PC-3 (cell line): Measurements from ENCODE around the gene CHST11. TPM values are rescaled to one million over a fixed set of nuclear protein-coding genes. Genes with fewer than 3 reads are reported as not detected.

Experiments used
- ATAC-seq: fragments of 200-7000 bp; cut with Tn5 transposase; 2 replicates; pipeline ENCODE4 v1.9.1; 2020; ENCODE audit warnings: mild to moderate bottlenecking, moderate library complexity
- BruUV-seq: library from RNA; stranded (reverse); fragments of 400-500 nt; replicated peaks from 2 replicates; lab custom pipeline; 2021; lab: Mats Ljungman, UMichigan
- CTCF ChIA-PET: fragments of 300-600 bp; sonication (Branson Sonifier 250); formaldehyde crosslinking; loops from one replicate; lab custom pipeline; 2022; ENCODE audit warnings: antibody characterized with exemption; lab: Charles Lee
- POLR2A ChIA-PET: fragments of 300-600 bp; sonication (Branson Sonifier 250); formaldehyde crosslinking; loops from one replicate; lab custom pipeline; 2022; ENCODE audit warnings: antibody characterized with exemption; ENCODE audit not compliant: unreplicated experiment; lab: Charles Lee
- DNase-seq: peaks from one replicate; pipeline ENCODE4 v3.0.0-alpha.2; 2015
- H2AFZ ChIP-seq: fragments of 300-600 bp; sonication (generic); 2 replicates; pipeline ENCODE4 v1.6.0; 2016; ENCODE audit warnings: antibody characterized with exemption, low read length
- H3F3A ChIP-seq: fragments of 300-600 bp; sonication (generic); one replicate; pipeline ENCODE4 v1.6.0; 2017; ENCODE audit warnings: antibody characterized with exemption, low read length, control low read depth, mild to moderate bottlenecking; ENCODE audit not compliant: unreplicated experiment
- H3K27ac ChIP-seq: fragments of 300-600 bp; sonication (generic); 2 replicates; pipeline ENCODE4 v1.5.1; 2016; ENCODE audit warnings: mild to moderate bottlenecking, low read length
- H3K27me3 ChIP-seq: fragments of 300-600 bp; sonication (generic); 2 replicates; pipeline ENCODE4 v1.6.1; 2016; ENCODE audit warnings: low read length, mixed read lengths
- H3K36me3 ChIP-seq: fragments of 300-600 bp; sonication (generic); 2 replicates; pipeline ENCODE4 v1.6.1; 2016; ENCODE audit warnings: low read depth, mixed run types, low read length, mixed read lengths
- H3K4me1 ChIP-seq: fragments of 300-600 bp; sonication (generic); 2 replicates; pipeline ENCODE4 v1.5.1; 2016; ENCODE audit warnings: low read length; ENCODE audit not compliant: insufficient read depth
- H3K4me2 ChIP-seq: fragments of 300-600 bp; sonication (generic); 2 replicates; pipeline ENCODE4 v1.6.0; 2016; ENCODE audit warnings: low read length
- H3K4me3 ChIP-seq: fragments of 300-600 bp; sonication (generic); 2 replicates; pipeline ENCODE4 v1.5.1; 2016; ENCODE audit warnings: mild to moderate bottlenecking, low read length, mixed read lengths
- H3K79me2 ChIP-seq: fragments of 300-600 bp; sonication (generic); 2 replicates; pipeline ENCODE4 v1.6.1; 2017; ENCODE audit warnings: low read length, mixed read lengths
- H3K9ac ChIP-seq: fragments of 300-600 bp; sonication (generic); 2 replicates; pipeline ENCODE4 v1.6.0; 2016; ENCODE audit warnings: mild to moderate bottlenecking, low read length
- H3K9me2 ChIP-seq: fragments of 300-600 bp; sonication (generic); replicated peaks from 2 replicates; pipeline ENCODE4 v1.6.1; 2016; ENCODE audit warnings: mixed run types, low read length, mixed read lengths
- H3K9me3 ChIP-seq: fragments of 300-600 bp; sonication (generic); 2 replicates; pipeline ENCODE4 v1.6.1; 2016; ENCODE audit warnings: low read length, mixed read lengths
- H4K20me1 ChIP-seq: fragments of 300-600 bp; sonication (generic); 2 replicates; pipeline ENCODE4 v1.6.1; 2016; ENCODE audit warnings: low read length, mixed read lengths
- CTCF ChIP-seq: fragments of 300-600 bp; sonication (generic); conservative IDR thresholded peaks from 2 replicates; pipeline ENCODE4 v1.5.1; 2017; ENCODE audit warnings: antibody characterized with exemption, low read depth, mild to moderate bottlenecking, low read length
- EZH2 ChIP-seq: fragments of 300-600 bp; sonication (generic); IDR thresholded peaks from one replicate; pipeline ENCODE4 v1.6.1; 2017; ENCODE audit warnings: antibody characterized with exemption, mild to moderate bottlenecking, low read length; ENCODE audit not compliant: unreplicated experiment
- EZH2phosphoT487 ChIP-seq: fragments of 300-600 bp; sonication (generic); IDR thresholded peaks from 2 replicates; pipeline ENCODE4 v1.6.1; 2018; ENCODE audit warnings: mild to moderate bottlenecking, antibody characterized with exemption, low read length, borderline replicate concordance
- intact Hi-C: fragments of 100-400 bp; cut with micrococcal nuclease; formaldehyde crosslinking; loops from 2 replicates; pipeline ENCODE4 v1.9.0; 2023
- total RNA-seq: library from RNA; depleted of rRNA; stranded (reverse); fragments of >200 nt; gene quantifications from 2 replicates; pipeline ENCODE4 v1.2.3, GENCODE V29; 2014

CHST11 gene
- total RNA-seq, 1 experiment from 2014 or later: 53.5 TPM

- ChIA-PET CTCF (no interaction called here), POLR2A (no interaction called here)
- TF ChIP-seq CTCF (no peak), EZH2phosphoT487 (no peak), EZH2 (no peak)
- ATAC-seq (no peak), DNase-seq (no peak)
- H3F3A ChIP-seq: no peaks in the 10 kb centered on the region
- H3K4me1 ChIP-seq: no peaks in the 10 kb centered on the region
- no peak overlapping the region for H3K27ac ChIP-seq
- no peaks in the 10 kb centered on the region for H3K79me2 ChIP-seq
- no peak overlapping the region for H3K4me2 ChIP-seq
- no peak overlapping the region for H3K9ac ChIP-seq
- H3K4me3 ChIP-seq: no peak overlapping the region
- BruUV-seq: no TSS peak
- H3K27me3 ChIP-seq: no peaks in the 10 kb centered on the region
- intact Hi-C loops: no loop called here
- H2AFZ ChIP-seq: no peak overlapping the region
- H4K20me1 ChIP-seq: no peaks in the 10 kb centered on the region
- H3K9me2 ChIP-seq: no peaks in the 10 kb centered on the region
- H3K9me3 ChIP-seq: no peaks in the 10 kb centered on the region
- H3K36me3 ChIP-seq: no peaks in the 10 kb centered on the region
These were observed 273.1 kb downstream of the CHST11 start for GRCh38 chr12:104729610-104730446.

DNA sequence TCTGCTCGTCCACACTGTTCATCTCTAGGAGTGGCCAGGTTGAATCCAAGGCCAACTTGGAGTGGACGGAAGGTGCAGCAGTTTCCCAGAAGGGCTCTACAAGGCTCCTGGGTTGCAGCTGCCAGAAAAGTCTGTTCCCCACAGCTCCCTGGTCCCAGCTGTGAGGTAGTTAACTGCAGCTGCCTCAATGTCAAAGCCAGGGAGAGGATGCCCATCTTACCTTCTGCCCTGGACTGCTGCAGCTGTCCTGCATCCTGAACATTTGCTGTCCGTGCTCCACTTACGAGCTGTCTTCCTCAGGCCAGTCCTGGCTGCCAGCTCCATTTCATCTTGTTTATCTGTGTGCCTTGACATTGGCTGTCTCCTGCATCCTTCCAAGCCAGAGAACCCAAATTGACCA is 274.0 kb downstream of the CHST11 start:
- DNase-seq: no peak
- no peaks in the 10 kb centered on the region for H3K9me2 ChIP-seq
- no peaks in the 10 kb centered on the region for H3K4me1 ChIP-seq
- no peak overlapping the region for H2AFZ ChIP-seq
- no peak overlapping the region for H3K4me3 ChIP-seq
- intact Hi-C loops: no loop called here
- no peaks in the 10 kb centered on the region for H3K79me2 ChIP-seq
- ChIA-PET CTCF (no interaction called here), POLR2A (no interaction called here)
- H3K36me3 ChIP-seq: no peaks in the 10 kb centered on the region
- H3K4me2 ChIP-seq: no peak overlapping the region
- H3F3A ChIP-seq: no peaks in the 10 kb centered on the region
- H3K9ac ChIP-seq: no peak overlapping the region
- H3K27ac ChIP-seq: no peak overlapping the region
- BruUV-seq: no TSS peak
- TF ChIP-seq EZH2 (no peak), EZH2phosphoT487 (no peak), CTCF (no peak)
- no peak for ATAC-seq
- H4K20me1 ChIP-seq: no peaks in the 10 kb centered on the region
- no peaks in the 10 kb centered on the region for H3K27me3 ChIP-seq
- no peaks in the 10 kb centered on the region for H3K9me3 ChIP-seq

DNA sequence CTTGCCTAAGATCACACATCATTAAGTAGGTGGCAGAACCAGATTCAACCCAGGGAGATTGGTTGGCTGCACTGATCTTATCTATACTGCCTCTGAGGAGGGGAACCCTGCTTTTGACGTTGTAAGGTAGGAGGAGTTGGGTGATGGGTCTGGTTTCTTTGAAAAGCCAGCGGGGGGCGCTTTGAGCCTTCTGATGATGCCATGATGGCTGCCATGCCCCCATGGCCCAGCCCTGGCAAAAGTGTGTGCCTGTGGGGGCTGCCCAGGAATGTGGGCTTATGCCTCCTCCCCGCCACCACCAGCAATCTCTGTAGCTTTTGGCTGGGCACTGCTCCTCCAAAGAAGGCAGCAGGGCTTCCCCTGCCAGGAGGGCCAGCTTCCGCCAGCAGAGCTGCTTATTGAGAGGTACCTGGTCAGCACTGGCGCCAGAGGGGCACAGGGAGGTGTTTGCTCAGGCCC is 277.0 kb downstream of the CHST11 start:
- Histone ChIP-seq H3K4me2 (no peak overlapping the region), H3K9ac (no peak overlapping the region), H3K36me3 (no peaks in the 10 kb centered on the region), H3K27ac (no peak overlapping the region), H3F3A (no peaks in the 10 kb centered on the region), H2AFZ (no peak overlapping the region), H3K4me1 (no peaks in the 10 kb centered on the region), H3K4me3 (no peak overlapping the region), H3K27me3 (no peaks in the 10 kb centered on the region), H3K9me2 (no peaks in the 10 kb centered on the region), H4K20me1 (no peaks in the 10 kb centered on the region), H3K79me2 (no peaks in the 10 kb centered on the region), H3K9me3 (no peaks in the 10 kb centered on the region)
- intact Hi-C loops: loop anchor here (1.0 kb wide), 1 partner anchor 144 kb away; no protein-coding TSS in a partner anchor
- no TSS peak for BruUV-seq
- CTCF ChIA-PET: no interaction called here
- DNase-seq (peak; percentile 44), ATAC-seq (peak; percentile 38; the same call in 1 of the 2 replicates)
- POLR2A ChIA-PET: no interaction called here
- TF ChIP-seq CTCF: peak; percentile 56; the same call in 1 of the 2 replicates
- no peak for TF ChIP-seq EZH2phosphoT487
- no peak for TF ChIP-seq EZH2
